NCI-H2227 treated with DMSO at 0.1 percent for 48 hours (cell line): ENCODE data around the gene TTC7B.

Experiments
- DNase-seq: peaks from one replicate; lab custom pipeline; 2025; lab: John Stamatoyannopoulos, UW

The TTC7B gene

GRCh38 chr14:90777358-90777757, 38.9 kb downstream of the TTC7B start:
- no peak for DNase-seq

DNA sequence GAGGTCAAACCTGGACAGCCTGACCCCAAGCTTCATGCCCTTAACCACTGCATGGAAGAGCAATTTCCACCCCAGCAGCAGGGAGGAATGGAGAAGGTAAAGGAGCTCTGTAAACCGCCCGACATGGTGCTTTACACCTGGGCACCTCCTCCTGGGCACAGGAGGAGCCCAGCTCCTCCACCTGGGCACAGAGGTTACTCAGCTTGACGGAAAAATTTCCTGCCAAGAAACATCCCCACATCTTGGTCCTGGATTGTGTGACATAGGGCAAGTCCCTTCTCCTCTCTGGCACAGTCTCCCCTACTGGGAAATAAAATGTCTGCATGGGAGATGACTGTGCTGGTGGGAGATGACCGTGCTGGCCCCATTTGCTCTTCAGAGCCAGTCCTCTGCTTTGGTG, 40.8 kb downstream of the TTC7B start:
- no peak for DNase-seq

DNA sequence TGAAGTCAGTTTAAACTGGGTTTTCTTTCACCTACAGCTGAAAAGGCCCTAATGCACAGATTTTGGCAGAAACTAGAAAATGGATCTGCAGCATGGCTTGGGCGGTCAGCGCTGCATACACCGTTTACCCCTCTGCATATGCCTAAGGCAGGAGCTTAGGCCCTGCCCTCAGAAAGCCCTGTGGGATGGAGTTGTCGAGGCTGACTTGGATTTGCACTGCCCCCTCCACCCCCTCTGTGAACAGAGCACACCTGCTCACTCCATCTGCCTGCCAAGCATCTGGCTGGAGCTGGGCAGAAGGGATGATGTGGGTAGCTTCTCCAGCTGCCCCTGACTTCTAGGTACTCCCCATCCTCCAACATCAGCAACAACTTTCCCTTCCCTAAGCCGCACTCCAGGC, 41.9 kb downstream of the TTC7B start:
- DNase-seq, result no peak

- no peak for DNase-seq
Observed at GRCh38 chr14:90773705-90774104, 42.5 kb downstream of the TTC7B start.

DNA sequence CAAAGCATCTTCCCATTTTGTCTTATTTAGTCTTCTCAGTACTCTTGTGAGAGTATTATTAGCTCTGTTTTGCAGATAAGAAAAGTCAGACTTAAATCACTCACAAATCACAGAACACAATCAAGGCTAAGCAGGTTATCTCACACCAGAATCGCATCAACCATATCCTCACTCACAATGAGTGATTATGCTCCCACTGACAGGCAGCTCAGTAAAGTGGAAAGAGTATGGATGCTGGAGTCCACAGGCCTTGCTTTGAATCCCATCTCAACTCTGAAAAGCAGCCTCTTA, 43.1 kb downstream of the TTC7B start:
- DNase-seq, result peak; percentile 93

- no peak for DNase-seq
Observed at GRCh38 chr14:90767899-90768298, 48.3 kb downstream of the TTC7B start.

- peak; percentile 33 for DNase-seq
Observed at GRCh38 chr14:90760591-90761316, 55.5 kb downstream of the TTC7B start.

- no peak for DNase-seq
Observed at GRCh38 chr14:90760078-90760444, 56.2 kb downstream of the TTC7B start.

- DNase-seq, result no peak
Observed at GRCh38 chr14:90759370-90760077, 56.7 kb downstream of the TTC7B start.

DNA sequence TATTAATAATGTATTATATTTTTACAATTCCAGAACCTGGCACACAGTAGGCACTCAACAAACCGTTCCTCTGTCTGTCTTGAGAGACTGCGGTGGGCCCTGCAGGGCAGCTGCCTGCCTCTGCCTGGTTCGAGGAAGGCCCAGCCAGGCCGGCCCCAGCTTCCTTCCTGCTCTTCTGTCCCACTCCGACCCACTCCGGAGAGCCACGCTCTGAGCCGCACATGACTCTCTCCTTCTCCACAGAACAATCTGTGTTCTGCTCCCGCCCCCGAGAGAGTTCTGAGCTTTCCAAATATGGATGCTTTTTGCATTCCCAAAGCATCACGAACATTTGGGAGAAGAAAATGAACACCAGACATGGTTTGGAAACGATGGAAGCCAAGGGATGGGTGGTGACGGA, 57.3 kb downstream of the TTC7B start:
- no peak for DNase-seq

- peak; percentile 82 for DNase-seq
Observed at GRCh38 chr14:90758028-90758889, 58.0 kb downstream of the TTC7B start.

GRCh38 chr14:90757452-90757851, 58.8 kb downstream of the TTC7B start:
- no peak for DNase-seq

GRCh38 chr14:90756755-90757345, 59.4 kb downstream of the TTC7B start:
- no peak for DNase-seq

DNA sequence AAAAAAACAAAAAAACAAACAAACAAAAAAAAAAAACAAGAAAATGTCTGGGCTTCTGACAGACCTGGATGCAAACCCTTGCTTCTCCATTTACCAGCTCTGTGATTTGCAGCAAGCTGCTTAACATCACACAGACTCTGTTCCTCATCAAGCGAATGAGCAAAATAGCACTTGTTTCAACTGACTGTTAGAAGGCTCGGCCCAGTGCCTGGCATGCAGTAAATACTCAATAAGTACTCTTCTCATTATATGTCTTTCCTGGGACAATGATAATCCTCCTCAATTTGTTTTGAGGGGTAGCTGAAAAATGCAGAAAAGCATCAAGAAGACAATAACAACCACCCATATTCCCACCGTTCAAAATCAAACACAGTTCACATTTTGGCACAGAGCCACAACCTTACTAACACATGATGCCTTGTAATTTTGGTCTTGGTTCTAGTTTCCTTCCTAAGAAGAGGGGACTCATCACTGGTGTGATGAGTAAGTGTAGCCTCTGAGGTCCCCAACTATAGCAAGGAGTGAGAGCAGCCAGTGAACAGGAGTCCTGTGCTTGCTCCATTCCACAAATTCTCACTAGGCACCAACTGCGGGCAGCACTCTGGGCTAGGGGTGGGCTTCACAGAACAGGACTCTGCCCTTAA, 60.4 kb downstream of the TTC7B start:
- no peak for DNase-seq

DNA sequence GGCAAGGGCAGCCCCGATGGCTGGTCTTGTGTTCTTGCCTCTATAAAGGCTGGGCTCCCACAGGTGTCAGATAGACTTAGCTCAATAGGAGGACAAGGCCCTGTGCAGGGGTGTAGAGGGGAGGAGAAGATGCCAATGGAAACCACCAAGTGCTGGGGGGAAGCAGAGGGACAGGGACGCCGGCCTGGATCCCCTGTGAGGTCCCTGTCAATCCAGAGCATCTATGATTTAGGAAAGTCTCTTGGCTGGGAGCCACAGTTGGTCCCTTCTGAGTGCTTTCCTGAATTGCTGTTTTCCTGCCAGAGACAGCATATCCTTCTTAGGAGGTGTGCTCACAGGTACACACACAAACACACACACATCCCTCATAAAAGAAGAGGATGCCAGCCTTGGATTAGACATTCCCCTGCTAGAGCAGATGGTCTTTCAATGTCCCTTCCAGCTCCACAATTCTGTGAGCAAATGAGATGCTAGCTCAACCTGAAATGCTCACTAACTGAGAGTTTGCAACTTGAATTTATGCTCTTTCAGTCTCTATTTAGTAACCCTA, 62.7 kb downstream of the TTC7B start:
- no peak for DNase-seq

DNA sequence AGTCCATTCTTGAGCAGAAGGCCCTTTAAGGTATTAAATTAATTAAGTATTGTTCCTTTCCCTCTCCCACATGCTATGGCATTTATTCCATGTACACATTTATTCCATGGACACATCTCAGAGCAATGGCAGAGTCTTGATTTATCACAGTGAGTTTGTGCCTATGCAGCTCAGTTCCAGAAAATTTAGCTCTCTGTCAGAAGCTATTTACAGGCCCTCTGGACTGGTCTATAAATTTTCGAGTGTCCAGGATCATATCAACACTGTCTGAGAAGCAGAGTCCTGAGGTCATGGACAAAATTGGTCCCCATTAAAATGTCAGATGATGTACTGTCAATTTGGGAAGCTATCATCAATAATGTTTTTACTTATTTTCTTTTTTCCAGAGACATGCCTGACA, 65.5 kb downstream of the TTC7B start:
- no peak for DNase-seq

DNA sequence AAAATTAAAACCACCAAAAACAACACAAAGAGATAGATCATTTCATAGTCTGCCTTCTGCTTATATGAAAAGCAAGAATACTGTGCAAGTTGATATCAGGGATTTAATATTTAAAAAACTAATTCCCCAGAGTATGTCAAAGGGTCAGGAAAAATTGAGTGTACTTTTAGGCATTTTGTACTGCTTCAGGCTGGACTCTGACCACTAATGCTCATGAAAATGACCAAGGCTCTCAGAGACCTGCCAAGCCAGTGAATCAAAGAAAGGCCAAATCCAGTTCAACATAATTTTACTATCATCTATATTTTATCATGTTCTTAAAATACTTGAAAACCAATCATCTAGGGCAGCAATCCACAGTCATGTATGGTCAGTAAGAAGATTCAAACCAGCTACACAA, 66.0 kb downstream of the TTC7B start:
- DNase-seq, result no peak

GRCh38 chr14:90747909-90748308, 68.3 kb downstream of the TTC7B start:
- no peak for DNase-seq

DNA sequence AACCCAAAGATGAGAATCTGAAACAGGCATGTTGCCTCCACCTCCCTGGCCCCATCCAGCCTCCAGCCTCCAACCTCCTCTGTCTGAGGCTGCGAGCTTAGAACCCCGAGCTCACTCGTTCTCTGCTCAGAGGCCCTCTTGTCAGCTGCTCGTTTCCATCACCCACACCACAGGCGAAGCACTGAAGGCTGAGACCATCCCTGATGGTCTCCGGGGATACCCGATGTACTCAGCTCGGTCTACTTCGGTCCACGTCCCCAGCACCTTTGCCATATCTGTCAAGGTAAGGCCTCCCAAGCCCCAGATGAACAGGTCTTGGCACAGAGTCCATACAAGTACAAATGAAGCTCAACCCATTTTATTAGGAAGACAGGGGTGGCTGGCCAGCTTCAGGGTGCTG, 72.4 kb downstream of the TTC7B start:
- DNase-seq, result no peak

- DNase-seq, result no peak
Observed at GRCh38 chr14:90743425-90743824, 72.8 kb downstream of the TTC7B start.

GRCh38 chr14:90742729-90743128, 73.5 kb downstream of the TTC7B start:
- DNase-seq, result no peak

DNA sequence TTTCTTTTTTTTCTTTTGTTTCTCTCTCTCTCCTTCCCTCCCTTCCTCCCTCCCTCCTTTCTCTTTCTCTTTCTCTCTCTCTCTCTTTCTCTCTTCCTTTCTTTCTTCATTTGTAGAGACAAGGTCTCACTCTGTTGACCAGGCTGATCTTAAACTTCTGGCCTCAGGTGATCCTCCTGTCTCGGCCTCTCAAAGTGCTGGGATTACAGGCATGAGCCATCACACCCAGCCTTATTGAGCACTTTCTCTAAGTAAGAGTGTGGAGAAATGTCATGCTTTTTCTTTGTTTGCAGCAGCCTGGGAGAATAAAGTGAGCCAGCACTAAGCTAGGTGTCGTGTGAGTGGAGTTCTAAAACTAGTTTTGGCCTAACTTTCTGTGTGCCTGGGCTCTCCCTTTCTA, 74.0 kb downstream of the TTC7B start:
- no peak for DNase-seq
